Neural cell (in vitro differentiated cells): Measurements from ENCODE around the gene TGFA. TPM values are rescaled to one million over a fixed set of nuclear protein-coding genes. Genes with fewer than 3 reads are reported as not detected.

Source experiments
- H2AFZ ChIP-seq: fragments of 200-600, 300-800 bp; sonication (generic), shearing (Covaris generic); 2 replicates; pipeline ENCODE4 v1.6.0; 2014; ENCODE audit warnings: low read depth, mild to moderate bottlenecking, antibody characterized with exemption, low read length, moderate library complexity
- H3F3A ChIP-seq: fragments of 200-600 bp; shearing (Covaris generic); 2 replicates; pipeline ENCODE4 v1.6.1; 2016; ENCODE audit warnings: mild to moderate bottlenecking, moderate library complexity, mixed read lengths, antibody characterized with exemption, low read length; ENCODE audit not compliant: insufficient read depth, poor library complexity, severe bottlenecking
- H3K27ac ChIP-seq: fragments of 200-600, 300-800 bp; sonication (generic), shearing (Covaris generic); 2 replicates; pipeline ENCODE4 v1.5.1; 2014; ENCODE audit warnings: mild to moderate bottlenecking, low read length, moderate library complexity
- H3K27me3 ChIP-seq: fragments of 300-800, 200-600 bp; sonication (generic), shearing (Covaris generic); 2 replicates; pipeline ENCODE4 v1.6.0; 2014; ENCODE audit warnings: mild to moderate bottlenecking, low read depth, low read length, moderate library complexity; ENCODE audit not compliant: insufficient read depth
- H3K36me3 ChIP-seq: fragments of 300-800, 200-600 bp; sonication (generic), shearing (Covaris generic); 2 replicates; pipeline ENCODE4 v1.5.1; 2014; ENCODE audit warnings: mild to moderate bottlenecking, antibody characterized with exemption, low read length, moderate library complexity; ENCODE audit not compliant: insufficient read depth
- H3K4me2 ChIP-seq: fragments of 300-800, 200-600 bp; sonication (generic), shearing (Covaris generic); 2 replicates; pipeline ENCODE4 v1.6.0; 2014; ENCODE audit warnings: mild to moderate bottlenecking, low read length
- H3K4me3 ChIP-seq: fragments of 300-800, 200-600 bp; sonication (generic), shearing (Covaris generic); 2 replicates; pipeline ENCODE4 v1.5.1; 2014; ENCODE audit warnings: mild to moderate bottlenecking, low read length, moderate library complexity
- H3K79me2 ChIP-seq: fragments of 200-600 bp; shearing (Covaris generic); replicated peaks from 2 replicates; pipeline ENCODE4 v1.6.0; 2014; ENCODE audit warnings: mild to moderate bottlenecking, low read length, moderate library complexity; ENCODE audit not compliant: insufficient read depth
- H3K9ac ChIP-seq: fragments of 300-800, 200-600 bp; sonication (generic), shearing (Covaris generic); 2 replicates; pipeline ENCODE4 v1.6.1; 2016; ENCODE audit warnings: mild to moderate bottlenecking, low read length, mixed read lengths
- H3K9me2 ChIP-seq: fragments of 200-600 bp; shearing (Covaris generic); 2 replicates; pipeline ENCODE4 v1.6.1; 2016; ENCODE audit warnings: mild to moderate bottlenecking, low read length, mixed read lengths; ENCODE audit not compliant: insufficient read depth
- H3K9me3 ChIP-seq: fragments of 200-600, 300-800 bp; sonication (generic), shearing (Covaris generic); 2 replicates; pipeline ENCODE4 v1.6.1; 2016; ENCODE audit warnings: mild to moderate bottlenecking, mixed run types, low read length, moderate library complexity, mixed read lengths
- H4K20me1 ChIP-seq: fragments of 200-600 bp; shearing (Covaris generic); 2 replicates; pipeline ENCODE4 v1.6.1; 2016; ENCODE audit warnings: mild to moderate bottlenecking, mixed run types; ENCODE audit not compliant: insufficient read depth
- EP300 ChIP-seq: fragments of 450-650 bp; conservative IDR thresholded peaks from 2 replicates; pipeline ENCODE4 v1.6.1; 2014; ENCODE audit warnings: antibody characterized with exemption, mild to moderate bottlenecking, moderate library complexity; ENCODE audit not compliant: poor library complexity, severe bottlenecking
- EZH2 ChIP-seq: fragments of 200-600, 300-800 bp; shearing (Covaris generic), sonication (generic); IDR thresholded peaks from 2 replicates; pipeline ENCODE4 v1.6.1; 2014; ENCODE audit warnings: antibody characterized with exemption, low read length, borderline replicate concordance, mild to moderate bottlenecking; ENCODE audit not compliant: insufficient read depth, poor library complexity, severe bottlenecking
- MXI1 ChIP-seq: fragments of 450-650 bp; conservative IDR thresholded peaks from 2 replicates; pipeline ENCODE4 v1.6.1; 2014; ENCODE audit warnings: antibody characterized with exemption, mild to moderate bottlenecking; ENCODE audit not compliant: poor library complexity, severe bottlenecking
- POLR2AphosphoS5 ChIP-seq: IDR thresholded peaks from 2 replicates; pipeline ENCODE4 v1.6.1; 2012
- RAD21 ChIP-seq: fragments of 450-650 bp; conservative IDR thresholded peaks from 2 replicates; pipeline ENCODE4 v1.6.1; 2014; ENCODE audit warnings: antibody characterized with exemption, mild to moderate bottlenecking, moderate library complexity
- SMC3 ChIP-seq: fragments of 450-650 bp; conservative IDR thresholded peaks from 2 replicates; pipeline ENCODE4 v1.6.1; 2014; ENCODE audit warnings: antibody characterized with exemption, mild to moderate bottlenecking, moderate library complexity; ENCODE audit not compliant: poor library complexity
- TAF1 ChIP-seq: IDR thresholded peaks from 2 replicates; pipeline ENCODE4 v1.6.1; 2012; ENCODE audit warnings: low read depth
- polyA plus RNA-seq: library from polyadenylated mRNA; depleted of rRNA; stranded (reverse); fragments of >200 nt; gene quantifications from 2 replicates; pipeline ENCODE4 v1.2.3, GENCODE V29; 2014
- TF ChIP-seq, protein P1 (sequence below): IDR thresholded peaks from 2 replicates; pipeline ENCODE4 v1.6.1; 2012; ENCODE audit warnings: borderline replicate concordance
- TF ChIP-seq, protein P2 (sequence below): fragments of 450-650 bp; IDR thresholded peaks from 2 replicates; pipeline ENCODE4 v1.5.1; 2014; ENCODE audit warnings: antibody characterized with exemption, mild to moderate bottlenecking, moderate library complexity; ENCODE audit not compliant: poor library complexity, severe bottlenecking

The TGFA gene
- polyA plus RNA-seq, 1 donor from 2014 or later, result 0.85 TPM

DNA sequence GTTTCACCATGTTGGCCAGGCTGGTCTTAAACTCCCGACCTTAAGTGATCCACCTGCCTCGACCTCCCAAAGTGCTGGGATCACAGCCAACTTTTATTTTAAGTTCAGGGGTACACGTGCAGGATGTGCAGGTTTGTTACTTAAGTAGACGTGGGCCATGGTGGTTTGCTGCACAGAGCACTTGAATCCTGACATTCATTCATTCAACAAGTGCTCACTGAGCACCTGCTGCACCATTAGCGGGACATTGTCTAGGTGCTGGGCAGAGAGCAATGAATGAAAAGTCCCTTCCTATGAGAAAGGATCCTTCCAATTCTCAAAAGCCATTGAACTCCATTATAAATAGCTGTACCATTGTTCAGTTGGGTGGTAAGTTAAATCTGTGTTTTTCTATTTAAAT is 31.0 kb downstream of the TGFA start:
- no peak overlapping the region for H2AFZ ChIP-seq
- no peaks in the 10 kb centered on the region for H3K9me2 ChIP-seq
- H3K9me3 ChIP-seq, result no peaks in the 10 kb centered on the region
- no peaks in the 10 kb centered on the region for H4K20me1 ChIP-seq
- H3F3A ChIP-seq, result no peaks in the 10 kb centered on the region
- TF ChIP-seq POLR2AphosphoS5, result no peak
- TF ChIP-seq, protein P1, sequence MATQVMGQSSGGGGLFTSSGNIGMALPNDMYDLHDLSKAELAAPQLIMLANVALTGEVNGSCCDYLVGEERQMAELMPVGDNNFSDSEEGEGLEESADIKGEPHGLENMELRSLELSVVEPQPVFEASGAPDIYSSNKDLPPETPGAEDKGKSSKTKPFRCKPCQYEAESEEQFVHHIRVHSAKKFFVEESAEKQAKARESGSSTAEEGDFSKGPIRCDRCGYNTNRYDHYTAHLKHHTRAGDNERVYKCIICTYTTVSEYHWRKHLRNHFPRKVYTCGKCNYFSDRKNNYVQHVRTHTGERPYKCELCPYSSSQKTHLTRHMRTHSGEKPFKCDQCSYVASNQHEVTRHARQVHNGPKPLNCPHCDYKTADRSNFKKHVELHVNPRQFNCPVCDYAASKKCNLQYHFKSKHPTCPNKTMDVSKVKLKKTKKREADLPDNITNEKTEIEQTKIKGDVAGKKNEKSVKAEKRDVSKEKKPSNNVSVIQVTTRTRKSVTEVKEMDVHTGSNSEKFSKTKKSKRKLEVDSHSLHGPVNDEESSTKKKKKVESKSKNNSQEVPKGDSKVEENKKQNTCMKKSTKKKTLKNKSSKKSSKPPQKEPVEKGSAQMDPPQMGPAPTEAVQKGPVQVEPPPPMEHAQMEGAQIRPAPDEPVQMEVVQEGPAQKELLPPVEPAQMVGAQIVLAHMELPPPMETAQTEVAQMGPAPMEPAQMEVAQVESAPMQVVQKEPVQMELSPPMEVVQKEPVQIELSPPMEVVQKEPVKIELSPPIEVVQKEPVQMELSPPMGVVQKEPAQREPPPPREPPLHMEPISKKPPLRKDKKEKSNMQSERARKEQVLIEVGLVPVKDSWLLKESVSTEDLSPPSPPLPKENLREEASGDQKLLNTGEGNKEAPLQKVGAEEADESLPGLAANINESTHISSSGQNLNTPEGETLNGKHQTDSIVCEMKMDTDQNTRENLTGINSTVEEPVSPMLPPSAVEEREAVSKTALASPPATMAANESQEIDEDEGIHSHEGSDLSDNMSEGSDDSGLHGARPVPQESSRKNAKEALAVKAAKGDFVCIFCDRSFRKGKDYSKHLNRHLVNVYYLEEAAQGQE, result no peak
- no peak for TF ChIP-seq SMC3
- no peak for TF ChIP-seq TAF1
- TF ChIP-seq EP300, result no peak
- TF ChIP-seq, protein P2, sequence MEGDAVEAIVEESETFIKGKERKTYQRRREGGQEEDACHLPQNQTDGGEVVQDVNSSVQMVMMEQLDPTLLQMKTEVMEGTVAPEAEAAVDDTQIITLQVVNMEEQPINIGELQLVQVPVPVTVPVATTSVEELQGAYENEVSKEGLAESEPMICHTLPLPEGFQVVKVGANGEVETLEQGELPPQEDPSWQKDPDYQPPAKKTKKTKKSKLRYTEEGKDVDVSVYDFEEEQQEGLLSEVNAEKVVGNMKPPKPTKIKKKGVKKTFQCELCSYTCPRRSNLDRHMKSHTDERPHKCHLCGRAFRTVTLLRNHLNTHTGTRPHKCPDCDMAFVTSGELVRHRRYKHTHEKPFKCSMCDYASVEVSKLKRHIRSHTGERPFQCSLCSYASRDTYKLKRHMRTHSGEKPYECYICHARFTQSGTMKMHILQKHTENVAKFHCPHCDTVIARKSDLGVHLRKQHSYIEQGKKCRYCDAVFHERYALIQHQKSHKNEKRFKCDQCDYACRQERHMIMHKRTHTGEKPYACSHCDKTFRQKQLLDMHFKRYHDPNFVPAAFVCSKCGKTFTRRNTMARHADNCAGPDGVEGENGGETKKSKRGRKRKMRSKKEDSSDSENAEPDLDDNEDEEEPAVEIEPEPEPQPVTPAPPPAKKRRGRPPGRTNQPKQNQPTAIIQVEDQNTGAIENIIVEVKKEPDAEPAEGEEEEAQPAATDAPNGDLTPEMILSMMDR, result no peak
- TF ChIP-seq RAD21, result no peak
- TF ChIP-seq MXI1, result no peak
- TF ChIP-seq EZH2, result no peak
- H3K27me3 ChIP-seq, result no peaks in the 10 kb centered on the region
- no peak overlapping the region for H3K27ac ChIP-seq
- no peak overlapping the region for H3K4me3 ChIP-seq
- H3K9ac ChIP-seq, result no peak overlapping the region
- no peaks in the 10 kb centered on the region for H3K79me2 ChIP-seq
- no peaks in the 10 kb centered on the region for H3K36me3 ChIP-seq
- no peak overlapping the region for H3K4me2 ChIP-seq

DNA sequence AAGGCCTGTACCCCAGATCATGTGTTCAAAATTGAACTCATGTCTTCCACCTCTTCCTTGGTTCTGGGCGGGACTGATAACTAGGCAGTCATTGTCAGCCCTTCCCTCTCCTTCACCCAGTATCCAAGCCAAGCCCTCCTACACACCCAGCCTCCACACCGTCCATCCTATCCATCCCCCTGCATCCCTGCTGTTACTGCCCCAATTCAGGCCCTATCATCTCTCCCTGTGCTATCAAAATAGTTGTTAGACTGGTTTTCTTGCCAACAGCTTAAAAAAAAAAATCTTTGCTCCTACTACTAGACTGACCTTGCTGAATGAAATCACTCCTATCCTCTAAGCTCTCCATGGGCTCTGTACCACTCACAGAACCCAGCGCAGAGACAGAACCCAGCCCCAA is 32.8 kb downstream of the TGFA start:
- no peak overlapping the region for H3K4me2 ChIP-seq

More for the DNA sequence above, 32.8 kb downstream of the TGFA start:
- H3K79me2 ChIP-seq, result no peaks in the 10 kb centered on the region
- H3K9ac ChIP-seq, result no peak overlapping the region
- H3F3A ChIP-seq, result no peaks in the 10 kb centered on the region
- no peaks in the 10 kb centered on the region for H3K27me3 ChIP-seq
- TF ChIP-seq POLR2AphosphoS5 (no peak), SMC3 (no peak), RAD21 (no peak), EP300 (no peak), EZH2 (no peak), MXI1 (no peak), TAF1 (no peak)
- TF ChIP-seq, protein P2, result no peak
- TF ChIP-seq, protein P1, result no peak
- no peak overlapping the region for H3K4me3 ChIP-seq
- H3K9me2 ChIP-seq, result no peaks in the 10 kb centered on the region
- H2AFZ ChIP-seq, result no peak overlapping the region
- no peaks in the 10 kb centered on the region for H4K20me1 ChIP-seq
- H3K36me3 ChIP-seq, result no peaks in the 10 kb centered on the region
- H3K27ac ChIP-seq, result no peak overlapping the region
- H3K9me3 ChIP-seq, result no peaks in the 10 kb centered on the region
